Upper lobe of left lung (tissue), 4 donors: ENCODE results near the gene TTC28.

Experiments used
- CTCF ChIP-seq, 6 experiments: fragments of 450-650 bp in 4 of 6; fragments of 200-600 bp in 2 of 6; sonication (generic) in 2 of 6; IDR thresholded peaks; one replicate each; pipeline ENCODE4 v1.5.1; 2016 to 2019; ENCODE audit warnings: antibody characterized with exemption in 6 of 6
- EP300 ChIP-seq, 4 donors: sonication (generic); formaldehyde crosslinking; IDR thresholded peaks; one replicate each; pipeline ENCODE4 v1.5.1; 2017; ENCODE audit warnings: antibody characterized with exemption in 4 of 4, control low read depth in 2 of 4
- POLR2A ChIP-seq, 4 donors: fragments of 450-650 bp; IDR thresholded peaks; one replicate each; pipeline ENCODE4 v1.5.1; 2016 to 2017; ENCODE audit warnings: antibody characterized with exemption in 4 of 4, mild to moderate bottlenecking in 2 of 4

- TF ChIP-seq CTCF (IDR thresholded peaks at IDR 0.05) (no peak), EP300 (IDR thresholded peaks at IDR 0.05) (no peak), POLR2A (IDR thresholded peaks at IDR 0.05) (no peak)
Measured at GRCh38 chr22:28348613-28349609, 330.7 kb downstream of the TTC28 start.
